Aorta (tissue), 5 donors: Measurements from ENCODE around the gene ERC1. TPM values are rescaled to one million over a fixed set of nuclear protein-coding genes. Genes with fewer than 3 reads are reported as not detected.

Experiments used
- ATAC-seq: fragments of 200-7000 bp; cut with Tn5 transposase; one replicate; pipeline ENCODE4 v1.9.1; 2022; ENCODE audit warnings: moderate library complexity; ENCODE audit not compliant: low FRiP score
- DNase-seq, 2 donors: peaks; one replicate each; pipeline ENCODE4 v3.0.0-alpha.2; 2020
- H3K27ac ChIP-seq, 2 donors: one replicate each; pipeline ENCODE4 v1.5.1; 2013; ENCODE audit warnings: low read length in 2 of 2, mild to moderate bottlenecking in 2 of 2, moderate library complexity in 2 of 2, control low read depth in 1 of 2, inconsistent platforms in 1 of 2, low read depth in 1 of 2
- H3K27me3 ChIP-seq, 2 donors: one replicate each; pipeline ENCODE4 v1.6.1; 2013; ENCODE audit warnings: control low read depth in 1 of 2, low read length in 1 of 2, mild to moderate bottlenecking in 1 of 2, moderate library complexity in 1 of 2; ENCODE audit not compliant: insufficient read depth in 2 of 2, control insufficient read depth in 1 of 2
- H3K36me3 ChIP-seq, 2 donors: one replicate each; pipeline ENCODE4 v1.6.1; 2013; ENCODE audit warnings: control low read depth in 1 of 2, low read length in 1 of 2, mild to moderate bottlenecking in 1 of 2; ENCODE audit not compliant: insufficient read depth in 2 of 2, control insufficient read depth in 1 of 2
- H3K4me1 ChIP-seq, 2 donors: one replicate each; pipeline ENCODE4 v1.6.1; 2013; ENCODE audit warnings: low read length in 2 of 2, control low read depth in 1 of 2, mild to moderate bottlenecking in 1 of 2, moderate library complexity in 1 of 2; ENCODE audit not compliant: insufficient read depth in 2 of 2, control insufficient read depth in 1 of 2
- H3K4me3 ChIP-seq, 2 donors: one replicate each; pipeline ENCODE4 v1.5.1; 2013; ENCODE audit warnings: low read length in 2 of 2, control low read depth in 1 of 2, mild to moderate bottlenecking in 1 of 2
- H3K9me3 ChIP-seq: one replicate; pipeline ENCODE4 v1.6.1; 2013; ENCODE audit warnings: mild to moderate bottlenecking, low read length; ENCODE audit not compliant: control insufficient read depth
- WGBS, 2 donors: extraction: QIAGEN DNeasy Blood & Tissue Kit; methylation state at CpG; one replicate each; pipeline ENCODE4 v1.1.7; 2013; 5-methylcytosine and 5-hydroxymethylcytosine counted together
- intact Hi-C, 2 donors: fragments of 100-400 bp; cut with DNase I; formaldehyde crosslinking; loops; one replicate each; pipeline versions ENCODE4 v1.14.2 to v1.15.0; 2022
- polyA plus RNA-seq, 2 donors: library from polyadenylated mRNA; stranded (reverse); fragments of 200-250 nt; gene quantifications; one replicate each; pipeline ENCODE4 v1.2.3, GENCODE V29; 2013
- total RNA-seq, 2 donors: library from RNA; stranded (reverse); fragmentation: NEBNext Ultra II Directional; extraction: Animal tissue kit (Norgen Biotek cat#: 25700); gene quantifications; one replicate each; pipeline ENCODE4 v1.2.1, GENCODE V29; 2021
- donor health status: healthy with polysubstance abuse.
- donor health status: Bipolar disorder and iron deficiency.
- donor health status: DM: no; HTN: no; CAD: no.
- donor health status: DM: no; HTN: no; CAD: no.
- donor health status: DM: yes; HTN: yes; CAD: no.

Gene ERC1
- total and polyA plus RNA-seq, 4 donors = 8.1 to 99.8 (median 45.3) TPM

DNA sequence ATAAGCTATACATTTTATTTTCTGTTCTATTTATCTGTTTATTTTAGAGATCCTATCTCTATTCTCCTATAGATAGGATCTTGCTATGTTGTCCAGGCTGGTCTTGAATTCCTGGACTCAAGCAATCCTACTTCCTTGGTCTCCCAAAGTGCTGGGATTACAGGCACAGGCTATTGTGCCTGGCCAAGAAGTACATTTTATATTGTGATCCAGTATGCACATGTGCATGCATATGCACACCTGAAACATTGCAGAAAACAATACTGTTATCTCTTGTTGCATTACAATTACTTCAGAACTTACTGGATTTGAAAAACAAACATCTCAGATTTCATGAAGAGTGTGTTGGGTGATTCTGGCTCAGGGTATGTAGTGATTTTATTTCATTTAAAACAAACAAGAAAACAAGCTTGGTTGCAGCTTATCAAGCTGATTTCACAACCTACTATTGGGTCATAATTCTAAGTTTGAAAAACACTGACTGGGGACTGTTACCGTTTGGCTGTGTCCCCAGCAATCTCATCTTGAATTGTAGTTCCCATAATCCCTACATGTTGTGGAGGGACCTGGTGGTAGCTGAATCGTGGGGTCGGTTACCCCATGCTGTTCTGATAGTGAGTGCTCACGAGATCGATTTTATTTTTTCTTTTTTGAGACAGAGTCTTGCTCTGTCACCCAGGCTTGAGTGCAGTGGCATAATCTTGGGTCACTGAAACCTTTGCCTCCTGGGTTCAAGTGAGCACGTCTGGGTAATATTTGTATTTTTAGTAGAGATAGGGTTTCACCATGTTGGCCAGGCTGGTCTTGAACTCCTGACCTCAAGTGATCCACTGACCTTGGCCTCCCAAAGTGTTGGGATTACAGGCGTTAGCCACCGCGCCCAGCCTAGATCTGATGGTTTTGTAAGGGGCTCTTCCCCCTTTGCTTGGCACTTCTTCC lies 31.3 kb downstream of the ERC1 start:
- no peaks in the 10 kb centered on the region for H3K27me3 ChIP-seq
- ATAC-seq = no peak
- no peak overlapping the region for H3K4me3 ChIP-seq
- DNase-seq = no peak
- H3K36me3 ChIP-seq = no peaks in the 10 kb centered on the region
- no peaks in the 10 kb centered on the region for H3K4me1 ChIP-seq
- intact Hi-C loops = no loop called here
- H3K9me3 ChIP-seq = no peaks in the 10 kb centered on the region
- WGBS, 2 donors = 93 to 96% methylated on average over 9 of the region's 9 CpGs
- no peak overlapping the region for H3K27ac ChIP-seq

DNA sequence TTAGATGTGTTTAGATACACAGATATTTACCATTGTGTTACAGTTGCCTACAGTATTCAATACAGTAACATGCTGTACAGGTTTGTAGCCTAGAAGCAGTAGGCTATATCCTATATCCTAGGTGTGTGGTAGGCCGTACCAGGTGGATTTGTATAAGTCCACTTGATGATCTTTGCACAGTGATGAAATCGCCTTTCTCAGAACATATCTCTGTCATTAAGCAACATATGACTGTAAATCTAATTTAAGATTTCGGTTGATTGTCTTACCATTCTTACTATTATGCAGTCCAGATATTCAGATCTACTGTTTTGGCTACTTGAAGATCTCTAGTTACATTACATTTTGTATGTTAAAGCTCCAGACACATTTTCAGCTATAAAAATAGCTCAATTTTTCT lies 39.8 kb downstream of the ERC1 start:
- Histone ChIP-seq H3K27me3 (no peaks in the 10 kb centered on the region), H3K36me3 (peaks cover 2 to 6% of the 10 kb centered on the region in 2 donors), H3K27ac (no peak overlapping the region), H3K4me3 (no peak overlapping the region), H3K9me3 (no peaks in the 10 kb centered on the region), H3K4me1 (no peaks in the 10 kb centered on the region)
- DNase-seq (no peak), ATAC-seq (no peak)
- intact Hi-C loops = no loop called here
- 93 to 94% methylated on average over 3 of the region's 3 CpGs for WGBS, 2 donors

DNA sequence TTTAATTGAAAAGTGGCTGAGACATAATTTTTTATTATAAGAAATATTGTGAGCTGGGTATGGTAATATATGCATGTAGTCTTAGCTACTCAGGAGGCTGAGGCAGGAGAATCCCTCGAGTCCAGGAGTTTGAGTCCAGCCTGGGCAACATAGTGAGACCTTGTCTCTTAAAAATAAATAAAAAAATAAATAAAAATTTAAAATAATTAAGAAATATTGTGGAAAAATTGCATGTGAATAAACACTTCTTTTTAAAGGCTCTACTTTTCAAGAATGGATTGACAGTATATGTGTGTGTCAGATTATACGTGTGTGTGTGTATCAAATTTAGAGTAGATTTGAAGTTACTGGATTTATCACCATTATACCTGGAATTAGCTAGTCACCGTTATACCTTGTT lies 43.2 kb downstream of the ERC1 start:
- DNase-seq (no peak), ATAC-seq (no peak)
- H3K27me3 ChIP-seq = no peaks in the 10 kb centered on the region
- H3K9me3 ChIP-seq = no peaks in the 10 kb centered on the region
- 96 to 98% methylated on average over 3 of the region's 3 CpGs for WGBS, 2 donors
- H3K4me3 ChIP-seq = no peak overlapping the region
- H3K4me1 ChIP-seq = no peaks in the 10 kb centered on the region
- H3K27ac ChIP-seq = no peak overlapping the region
- intact Hi-C loops = no loop called here
- peaks cover 0 to 2% of the 10 kb centered on the region in 2 donors for H3K36me3 ChIP-seq

DNA sequence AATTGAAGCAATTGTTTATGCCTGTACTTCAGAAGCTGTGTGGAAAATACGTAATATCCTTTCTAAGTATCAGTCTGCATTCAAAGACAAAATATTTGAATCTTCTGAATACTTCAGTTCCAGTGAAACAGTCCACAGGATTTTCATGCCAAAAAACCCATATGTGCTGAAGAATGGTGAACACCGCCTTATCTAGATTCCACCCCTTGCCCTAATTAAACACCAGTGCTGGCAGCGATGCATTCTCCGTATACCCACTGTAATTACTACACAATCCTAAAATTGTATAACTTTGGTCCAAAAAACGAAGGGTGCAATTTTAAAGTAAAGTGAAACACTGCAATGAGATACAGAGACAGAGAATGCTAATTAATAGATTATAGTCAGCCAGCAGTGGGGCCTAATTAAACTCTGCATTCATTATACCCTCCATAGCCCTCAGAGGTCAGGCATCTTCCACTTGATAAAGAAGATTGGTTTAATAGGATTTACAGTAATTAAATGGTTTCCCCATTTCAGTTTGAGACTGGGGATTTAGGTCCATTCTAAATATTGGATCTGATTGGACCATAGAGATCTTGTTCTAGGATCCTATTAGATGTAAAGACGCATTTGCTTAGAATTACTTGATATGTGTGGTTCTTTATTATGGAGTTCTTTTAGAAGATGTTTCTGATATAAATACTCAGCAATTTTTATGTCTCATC lies 43.9 kb downstream of the ERC1 start:
- intact Hi-C loops = no loop called here
- no peak overlapping the region for H3K27ac ChIP-seq
- H3K27me3 ChIP-seq = no peaks in the 10 kb centered on the region
- DNase-seq (no peak), ATAC-seq (no peak)
- peaks cover 0 to 2% of the 10 kb centered on the region in 2 donors for H3K36me3 ChIP-seq
- no peak overlapping the region for H3K4me3 ChIP-seq
- WGBS, 2 donors = 85 to 94% methylated on average over 6 of the region's 6 CpGs
- H3K9me3 ChIP-seq = no peaks in the 10 kb centered on the region
- no peaks in the 10 kb centered on the region for H3K4me1 ChIP-seq

DNA sequence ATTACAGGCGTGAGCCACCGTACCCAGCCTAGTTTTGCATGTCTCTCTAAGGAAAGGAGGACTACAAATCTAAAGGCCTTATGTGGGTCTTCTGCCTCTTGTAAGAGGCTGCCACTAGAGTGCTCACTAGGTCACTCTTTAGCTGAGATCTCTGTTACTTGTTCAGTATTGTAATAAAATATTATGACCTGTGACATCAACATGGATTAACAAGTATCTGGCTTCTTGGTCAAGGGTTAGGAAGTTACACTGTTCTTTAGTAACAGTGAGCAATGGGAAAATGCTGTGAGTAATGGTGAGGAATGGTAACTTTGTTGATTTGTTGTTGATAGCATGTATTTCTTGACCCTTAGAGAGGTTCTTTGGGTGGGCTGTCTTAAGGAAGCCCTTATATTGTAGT lies 50.5 kb downstream of the ERC1 start:
- no peak overlapping the region for H3K27ac ChIP-seq
- no peak for DNase-seq
- no peak overlapping the region for H3K4me3 ChIP-seq
- peaks cover 0 to 4% of the 10 kb centered on the region in 2 donors for H3K4me1 ChIP-seq
- no peak for ATAC-seq
- H3K36me3 ChIP-seq = no peaks in the 10 kb centered on the region
- intact Hi-C loops = no loop called here
- WGBS, 2 donors = 96 to 98% methylated on average over 2 of the region's 2 CpGs
- no peaks in the 10 kb centered on the region for H3K9me3 ChIP-seq
- no peaks in the 10 kb centered on the region for H3K27me3 ChIP-seq

DNA sequence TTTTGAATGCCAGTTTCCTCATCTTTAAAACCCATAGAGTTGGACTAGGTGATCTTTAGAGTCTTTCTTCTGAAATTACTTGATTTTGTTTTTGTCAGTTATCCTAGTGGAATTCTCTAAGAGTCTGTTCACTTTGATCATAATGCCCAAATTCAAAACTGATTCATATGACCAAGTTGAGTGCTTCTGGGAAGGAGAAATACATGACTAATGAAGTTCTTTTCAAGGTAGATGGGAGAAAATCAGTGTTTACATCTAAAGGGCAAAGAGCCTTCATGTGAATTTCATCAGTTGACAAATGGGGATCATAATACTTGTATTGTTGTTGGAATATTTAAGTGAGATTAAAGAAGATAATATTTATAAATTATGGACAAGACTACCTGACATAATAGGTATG lies 53.2 kb downstream of the ERC1 start:
- H3K27ac ChIP-seq = no peak overlapping the region
- H3K4me1 ChIP-seq = peaks cover 1 to 7% of the 10 kb centered on the region in 2 donors
- no peaks in the 10 kb centered on the region for H3K27me3 ChIP-seq
- no peak for ATAC-seq
- no peaks in the 10 kb centered on the region for H3K36me3 ChIP-seq
- intact Hi-C loops = no loop called here
- DNase-seq = no peak
- H3K9me3 ChIP-seq = no peaks in the 10 kb centered on the region
- H3K4me3 ChIP-seq = no peak overlapping the region

DNA sequence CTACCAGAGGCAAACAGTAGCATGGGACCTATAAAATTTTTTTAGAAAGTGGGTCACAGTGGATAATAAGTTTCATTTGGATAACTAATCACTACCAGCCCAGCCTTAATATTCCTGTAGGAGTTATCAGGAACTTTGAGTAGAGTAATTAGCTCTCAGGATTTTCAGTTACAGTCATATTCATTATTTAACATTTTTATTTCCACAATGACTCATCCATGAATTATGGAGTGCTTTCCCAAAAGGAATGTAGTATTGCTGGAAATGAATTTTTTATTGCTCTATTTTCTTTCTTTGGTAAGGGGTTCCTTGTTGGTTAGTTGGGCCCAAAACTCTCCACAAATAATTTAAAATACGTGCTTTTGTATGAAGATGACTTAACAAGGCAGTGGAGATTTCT lies 53.7 kb downstream of the ERC1 start:
- Histone ChIP-seq H3K4me1 (peaks cover 1 to 7% of the 10 kb centered on the region in 2 donors), H3K4me3 (no peak overlapping the region), H3K9me3 (no peaks in the 10 kb centered on the region), H3K36me3 (no peaks in the 10 kb centered on the region), H3K27me3 (no peaks in the 10 kb centered on the region), H3K27ac (no peak overlapping the region)
- ATAC-seq (no peak), DNase-seq (no peak)
- WGBS, 2 donors = 24 to 32% methylated on average over 1 of the region's 1 CpG
- intact Hi-C loops = no loop called here

DNA sequence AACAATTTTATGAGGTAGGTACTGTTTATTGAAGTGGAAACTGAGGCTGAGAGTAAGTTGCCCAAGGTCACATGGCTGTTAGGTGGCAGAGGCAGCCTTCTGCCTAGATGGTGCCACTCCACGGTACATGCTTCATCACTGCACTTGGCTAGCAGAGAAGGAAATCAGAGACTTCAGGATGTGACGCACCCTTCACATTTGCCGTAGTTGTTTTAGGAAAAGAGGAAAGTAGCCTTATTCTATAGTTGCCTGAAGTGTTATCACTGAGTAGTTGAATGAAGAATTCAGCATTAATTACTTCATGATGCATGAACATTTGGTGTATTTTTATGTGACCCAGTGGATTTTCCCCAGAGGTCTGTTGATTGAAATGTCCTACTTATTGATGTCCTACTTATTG lies 55.7 kb downstream of the ERC1 start:
- WGBS, 2 donors = 94 to 97% methylated on average over 3 of the region's 3 CpGs
- intact Hi-C loops = loop anchor here in 1 of 2 donors (1.0 kb wide), 1 partner anchor 31 kb away; no protein-coding TSS in a partner anchor
- H3K4me3 ChIP-seq = no peak overlapping the region
- H3K27ac ChIP-seq = no peak overlapping the region
- no peaks in the 10 kb centered on the region for H3K9me3 ChIP-seq
- no peaks in the 10 kb centered on the region for H3K27me3 ChIP-seq
- ATAC-seq = no peak
- H3K36me3 ChIP-seq = no peaks in the 10 kb centered on the region
- DNase-seq = no peak
- peaks cover 1 to 7% of the 10 kb centered on the region in 2 donors for H3K4me1 ChIP-seq
